ENCODE results near the gene ACTR6. TPM values are rescaled to one million over a fixed set of nuclear protein-coding genes. Genes with fewer than 3 reads are reported as not detected.

ACTR6 gene
- total and polyA plus RNA-seq, 9 of the 15 experiments (the other 6 are each of a cell fraction or from before 2014, with no cell fraction given), result 26.1 to 109 (median 70.9) TPM

- no peak for TF ChIP-seq CCAR2 (IDR thresholded peaks at IDR 0.05; ENCODE audit: low read depth, low read length)
Measured at GRCh38 chr12:100200463-100201181, at the start of gene ACTR6 (continued).

DNA sequence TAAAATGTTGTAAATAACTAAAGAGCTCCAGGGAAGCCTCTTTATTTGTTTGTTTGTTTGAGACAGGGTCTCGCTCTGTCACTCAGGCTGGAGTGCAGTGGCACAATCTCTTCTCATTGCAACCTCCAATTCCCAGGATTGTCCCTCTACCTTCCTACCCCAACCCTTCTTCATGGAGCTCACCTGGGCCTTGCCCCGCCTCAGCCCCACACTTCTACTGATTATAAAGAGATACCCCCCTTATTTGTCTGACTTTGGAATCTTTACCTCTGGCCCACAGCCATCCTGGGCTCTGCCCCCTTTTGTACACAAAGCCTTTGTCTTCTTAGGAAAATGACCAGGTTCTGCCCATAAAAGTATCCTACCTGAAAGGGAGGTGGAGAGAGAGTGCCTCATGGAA, 48.8 kb upstream of the ACTR6 start:
- Histone ChIP-seq H2AFZ (ENCODE audit: low read depth, low read length) (no peak overlapping the region), H3K27me3 (ENCODE audit: control insufficient read depth in 2 of 2, insufficient read depth in 2 of 2, low read length in 2 of 2) (no peaks in the 10 kb centered on the region; a peak in 1 of 5 replicates), H3K4me1 (replicated peaks in 1 of 2; ENCODE audit: control insufficient read depth in 2 of 2, insufficient read depth in 2 of 2, low read length in 2 of 2) (no peaks in the 10 kb centered on the region), H3K4me2 (ENCODE audit: insufficient read depth, low read length) (no peak overlapping the region), H3K4me3 (no peak overlapping the region), H3K9me3 (replicated peaks; ENCODE audit: control insufficient read depth, insufficient read depth, low read depth, low read length) (no peaks in the 10 kb centered on the region), H3K9me1 (ENCODE audit: control insufficient read depth, insufficient read depth, low read length) (no peaks in the 10 kb centered on the region), H3K27ac (ENCODE audit: extremely low read depth, low read depth, low read length) (no peak overlapping the region), H4K20me1 (replicated peaks; ENCODE audit: control insufficient read depth, insufficient read depth, low read length) (no peaks in the 10 kb centered on the region), H3K79me2 (ENCODE audit: control insufficient read depth, insufficient read depth, low read length) (no peaks in the 10 kb centered on the region), H3K9ac (ENCODE audit: insufficient read depth in 1 of 2, low read depth in 2 of 2, low read length in 2 of 2) (no peak overlapping the region), H3K36me3 (ENCODE audit: control insufficient read depth, insufficient read depth, low read length) (no peaks in the 10 kb centered on the region)
- 55% methylated on average over 2 of the region's 2 CpGs for WGBS (ENCODE audit: insufficient coverage, low coverage, missing lambda C conversion rate)
- POLR2A ChIA-PET, result no interaction called here
- BruUV-seq (replicated peaks), result no TSS peak
- TF ChIP-seq GABPB2 (CRISPR knock-in tag; conservative IDR thresholded peaks at IDR 0.05), result no peak
- no peak for TF ChIP-seq GATAD2A (IDR thresholded peaks at IDR 0.05)
- TF ChIP-seq RBFOX2 (IDR thresholded peaks at IDR 0.05; ENCODE audit: low read depth, low read length), result no peak
- TF ChIP-seq NR0B1 (IDR thresholded peaks at IDR 0.05; ENCODE audit: partially characterized antibody), result no peak
- TF ChIP-seq ZNF551 (CRISPR knock-in tag; IDR thresholded peaks at IDR 0.05), result no peak
- TF ChIP-seq CTCFL (IDR thresholded peaks at IDR 0.05; ENCODE audit: borderline replicate concordance, insufficient read depth, low read depth, low read length, poor library complexity, severe bottlenecking), result no peak
- no peak for TF ChIP-seq GTF2E2 (tag; IDR thresholded peaks at IDR 0.05)
- no peak for TF ChIP-seq MCM2 (IDR thresholded peaks at IDR 0.05; ENCODE audit: low read depth)
- TF ChIP-seq ZNF143 (CRISPR knock-in tag; IDR thresholded peaks at IDR 0.05), result no peak
- TF ChIP-seq PTRF (tag; IDR thresholded peaks at IDR 0.05), result no peak
- no peak for TF ChIP-seq ZNF12 (CRISPR knock-in tag; IDR thresholded peaks at IDR 0.05)
- FAIRE-seq, result no peak
- CTCF ChIA-PET (ENCODE audit: low intra/inter-chr PET ratio), result no interaction called here
- no peak for DNase-seq (ENCODE audit: extremely low read depth in 1 of 4, low spot score in 3 of 4)
- intact Hi-C loops (cut with micrococcal nuclease), result no loop called here
- no peak for ATAC-seq
- in situ Hi-C loops (cut with MboI), result no loop called here

All from K562 (cell line).